Measurements from ENCODE around the gene TMEM39A. TPM values are rescaled to one million over a fixed set of nuclear protein-coding genes. Genes with fewer than 3 reads are reported as not detected.

The TMEM39A gene, protein sequence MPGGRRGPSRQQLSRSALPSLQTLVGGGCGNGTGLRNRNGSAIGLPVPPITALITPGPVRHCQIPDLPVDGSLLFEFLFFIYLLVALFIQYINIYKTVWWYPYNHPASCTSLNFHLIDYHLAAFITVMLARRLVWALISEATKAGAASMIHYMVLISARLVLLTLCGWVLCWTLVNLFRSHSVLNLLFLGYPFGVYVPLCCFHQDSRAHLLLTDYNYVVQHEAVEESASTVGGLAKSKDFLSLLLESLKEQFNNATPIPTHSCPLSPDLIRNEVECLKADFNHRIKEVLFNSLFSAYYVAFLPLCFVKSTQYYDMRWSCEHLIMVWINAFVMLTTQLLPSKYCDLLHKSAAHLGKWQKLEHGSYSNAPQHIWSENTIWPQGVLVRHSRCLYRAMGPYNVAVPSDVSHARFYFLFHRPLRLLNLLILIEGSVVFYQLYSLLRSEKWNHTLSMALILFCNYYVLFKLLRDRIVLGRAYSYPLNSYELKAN
- total RNA-seq: 22.3 and 22.9 TPM in 2 replicates

GRCh38 chr3:119463171-119464169 is at the start of gene TMEM39A:
TMEM39A (minus strand) TSS chr3:119463615; CDS start chr3:119462074, 1,541 bp downstream.

DNA sequence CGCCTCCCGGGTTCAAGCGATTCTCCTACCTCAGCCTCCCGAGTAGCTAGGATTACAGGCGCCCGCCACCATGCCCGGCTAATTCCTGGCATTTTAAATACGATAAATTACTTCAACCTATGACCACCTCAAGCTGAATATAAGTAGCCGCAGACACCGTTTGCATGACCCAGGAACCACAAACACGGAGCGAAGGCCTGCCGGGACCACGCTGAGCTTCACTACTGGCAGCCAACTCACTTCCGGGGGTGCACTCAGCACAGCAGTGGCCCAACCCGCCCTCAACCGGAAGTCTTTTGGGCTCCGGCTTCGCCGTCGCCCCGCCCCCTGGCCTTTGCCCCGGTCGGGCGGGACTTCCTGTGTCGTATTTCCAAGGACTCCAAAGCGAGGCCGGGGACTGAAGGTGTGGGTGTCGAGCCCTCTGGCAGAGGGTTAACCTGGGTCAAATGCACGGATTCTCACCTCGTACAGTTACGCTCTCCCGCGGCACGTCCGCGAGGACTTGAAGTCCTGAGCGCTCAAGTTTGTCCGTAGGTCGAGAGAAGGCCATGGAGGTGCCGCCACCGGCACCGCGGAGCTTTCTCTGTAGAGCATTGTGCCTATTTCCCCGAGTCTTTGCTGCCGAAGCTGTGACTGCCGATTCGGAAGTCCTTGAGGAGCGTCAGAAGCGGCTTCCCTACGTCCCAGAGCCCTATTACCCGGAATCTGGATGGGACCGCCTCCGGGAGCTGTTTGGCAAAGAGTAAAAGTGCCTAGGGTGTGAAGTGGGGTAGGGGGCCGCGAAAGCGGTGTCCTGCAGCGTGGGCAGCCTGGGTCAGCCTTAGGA is 35.0 kb upstream of the TMEM39A start, which contains the start of gene TIMMDC1:
Gene TIMMDC1, plus strand, starts transcription at position 362 of the 826 bp plus-strand sequence. Its CDS starts 187 bp downstream, at position 549.

Other genes with a start within 250 kb of the TMEM39A start
- gene B4GALT4, start 222.7 kb downstream of the TMEM39A start, total RNA-seq: 3.1 and 5.6 TPM in 2 replicates
- gene ARHGAP31, start 169.2 kb downstream of the TMEM39A start, total RNA-seq: 34.0 and 36.2 TPM in 2 replicates
- 8.9 and 10.6 TPM in 2 replicates for gene POGLUT1, start 5.3 kb upstream of the TMEM39A start, total RNA-seq
- gene TIMMDC1, start 34.9 kb upstream of the TMEM39A start, total RNA-seq: 38.2 and 58.6 TPM in 2 replicates
- not detected in 2 replicates for gene CD80, start 96.0 kb upstream of the TMEM39A start, total RNA-seq
- 14.5 and 20.6 TPM in 2 replicates for gene ADPRH, start 115.9 kb upstream of the TMEM39A start, total RNA-seq
- gene PLA1A, start 134.3 kb upstream of the TMEM39A start, total RNA-seq: 2.1 and 4.8 TPM in 2 replicates
- 0.10 and 2.5 TPM in 2 replicates for gene POPDC2, start 197.0 kb upstream of the TMEM39A start, total RNA-seq
- gene COX17, start 213.8 kb upstream of the TMEM39A start, total RNA-seq: 28.8 and 30.4 TPM in 2 replicates
- gene CFAP91, start 239.4 kb upstream of the TMEM39A start, total RNA-seq: 0.20 TPM in 1 of 2 replicates, not detected in the other

All from mammary microvascular endothelial cell (primary cell).